Large intestine (tissue), 3 donors: ENCODE measurements around the gene MRPL52. TPM values are rescaled to one million over a fixed set of nuclear protein-coding genes. Genes with fewer than 3 reads are reported as not detected.

Experiments
- DNase-seq, 2 donors: peaks; one replicate each; pipeline versions ENCODE4 v3.0.0 to v3.0.0-alpha.2; 2013
- H3K27ac ChIP-seq: one replicate; pipeline ENCODE4 v1.5.1; 2013; ENCODE audit warnings: low read length
- H3K27me3 ChIP-seq: 2 replicates; pipeline ENCODE4 v1.6.1; 2013; ENCODE audit warnings: low read length; ENCODE audit not compliant: control insufficient read depth, insufficient read depth
- H3K36me3 ChIP-seq: 2 replicates; pipeline ENCODE4 v1.6.1; 2013; ENCODE audit warnings: low read length; ENCODE audit not compliant: control insufficient read depth, insufficient read depth
- H3K4me1 ChIP-seq: one replicate; pipeline ENCODE4 v1.6.1; 2013; ENCODE audit warnings: low read length; ENCODE audit not compliant: control insufficient read depth, insufficient read depth
- H3K4me3 ChIP-seq: one replicate; pipeline ENCODE4 v1.5.1; 2013; ENCODE audit warnings: low read length
- H3K9me3 ChIP-seq: one replicate; pipeline ENCODE4 v1.6.1; 2013; ENCODE audit warnings: mild to moderate bottlenecking, low read depth, low read length, moderate library complexity; ENCODE audit not compliant: control insufficient read depth
- WGBS: methylation state at CpG from one replicate; pipeline ENCODE4 v1.1.5; 2013; ENCODE audit warnings: low lambda C conversion rate; ENCODE audit not compliant: insufficient coverage; 5-methylcytosine and 5-hydroxymethylcytosine counted together
- polyA plus RNA-seq: library from polyadenylated mRNA; unstranded; fragments of 120-200 nt; gene quantifications from one replicate; pipeline ENCODE4 v1.2.1, GENCODE V29; 2013

The MRPL52 gene
- polyA plus RNA-seq, 1 donor = 115 TPM

DNA sequence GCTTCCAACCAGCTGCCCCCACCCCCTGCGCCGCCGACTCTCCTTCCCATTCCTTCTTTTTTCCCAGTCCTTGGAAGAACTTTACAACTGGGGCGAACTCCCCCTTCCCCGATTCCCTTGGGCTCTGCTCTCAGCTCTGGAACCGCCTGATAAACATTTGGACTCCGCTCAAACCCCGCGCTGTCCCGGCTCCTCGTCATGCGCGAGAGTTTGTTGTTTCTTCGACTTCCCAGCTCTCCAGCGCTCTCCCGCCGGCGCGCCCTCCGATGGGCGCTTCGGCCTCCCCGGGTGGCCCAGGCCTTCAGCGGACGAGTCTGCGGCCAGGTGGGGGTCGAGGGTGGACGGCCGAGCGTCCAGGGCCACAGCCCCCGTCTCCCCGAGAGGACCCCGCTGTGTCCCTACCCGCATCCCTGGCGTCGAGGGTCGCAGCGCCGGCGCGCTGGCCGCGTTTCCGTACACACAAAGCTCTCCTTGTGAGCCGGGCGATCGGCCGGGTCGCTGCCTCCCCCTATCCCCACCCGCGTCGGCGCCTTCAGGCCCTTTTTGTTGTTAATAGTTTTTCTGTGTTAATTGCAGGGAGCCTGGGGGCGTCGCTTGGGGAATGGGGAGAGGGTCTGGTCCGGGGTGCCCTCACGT is 7.5 kb downstream of the MRPL52 start:
- DNase-seq = peak in 1 of 2 donors; percentile 76
- peaks cover 4% of the 10 kb centered on the region for H3K9me3 ChIP-seq
- H3K36me3 ChIP-seq = peaks cover 42% of the 10 kb centered on the region
- H3K4me1 ChIP-seq = peaks cover 19% of the 10 kb centered on the region
- peak overlapping the region; percentile 98 for H3K4me3 ChIP-seq
- WGBS = 27% methylated on average over 3 of the region's 57 CpGs
- peak overlapping the region; percentile 95 for H3K27ac ChIP-seq
- no peaks in the 10 kb centered on the region for H3K27me3 ChIP-seq

GRCh38 chr14:22837750-22838538 is 8.3 kb downstream of the MRPL52 start:
- Histone ChIP-seq H3K36me3 (peaks cover 49% of the 10 kb centered on the region), H3K27ac (peak overlapping the region; percentile 95), H3K9me3 (peaks cover 4% of the 10 kb centered on the region), H3K4me3 (peak overlapping the region; percentile 98), H3K27me3 (no peaks in the 10 kb centered on the region), H3K4me1 (peaks cover 19% of the 10 kb centered on the region)
- no CpG with 5 or more reads among the region's 25 CpGs for WGBS
- DNase-seq = peak in 1 of 2 donors; percentile 60

GRCh38 chr14:22838631-22839041 is 8.9 kb downstream of the MRPL52 start:
- Histone ChIP-seq H3K27ac (peak overlapping the region; percentile 95), H3K36me3 (peaks cover 51% of the 10 kb centered on the region), H3K4me1 (peaks cover 19% of the 10 kb centered on the region), H3K9me3 (peaks cover 4% of the 10 kb centered on the region), H3K4me3 (peak overlapping the region; percentile 98), H3K27me3 (no peaks in the 10 kb centered on the region)
- no CpG with 5 or more reads among the region's 6 CpGs for WGBS
- DNase-seq = peak in 1 of 2 donors; percentile 49

DNA sequence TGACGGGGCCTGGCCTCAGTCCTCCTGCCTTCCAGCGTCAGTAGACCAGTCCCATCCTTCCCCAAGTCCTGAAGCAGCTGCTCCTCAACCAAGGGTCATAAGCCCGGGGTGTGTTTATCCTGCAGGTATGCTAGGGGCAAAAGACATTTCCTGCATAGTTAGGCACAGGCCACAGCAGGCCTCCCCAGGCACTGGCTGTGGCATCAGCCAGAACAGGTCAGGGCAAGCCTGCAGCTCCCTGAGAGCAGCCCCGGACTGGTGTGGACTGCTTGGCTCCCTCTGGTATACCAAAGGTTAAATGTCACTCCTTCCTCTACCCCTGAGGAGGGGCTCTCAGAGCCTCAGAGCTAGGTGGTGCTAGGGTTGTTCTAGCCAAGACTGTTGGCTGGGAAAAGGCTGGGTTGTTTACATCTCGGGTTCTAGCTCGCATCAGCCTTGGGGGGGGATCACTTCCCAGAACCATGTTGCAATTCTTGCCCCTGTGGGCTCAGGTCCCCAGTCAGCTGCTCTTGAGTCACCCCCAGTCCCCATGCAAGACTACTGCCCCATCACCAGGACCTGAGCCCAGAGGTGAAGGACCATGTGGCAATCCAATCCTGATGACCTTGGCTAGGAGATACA is 9.6 kb downstream of the MRPL52 start:
- H3K36me3 ChIP-seq = peaks cover 51% of the 10 kb centered on the region
- H3K4me3 ChIP-seq = peak overlapping the region; percentile 98
- H3K27me3 ChIP-seq = no peaks in the 10 kb centered on the region
- peaks cover 4% of the 10 kb centered on the region for H3K9me3 ChIP-seq
- peak overlapping the region; percentile 95 for H3K27ac ChIP-seq
- no peak for DNase-seq
- WGBS = no CpG with 5 or more reads among the region's 6 CpGs
- H3K4me1 ChIP-seq = peaks cover 19% of the 10 kb centered on the region

GRCh38 chr14:22841311-22841710 is 11.6 kb downstream of the MRPL52 start:
- no CpG with 5 or more reads among the region's 9 CpGs for WGBS
- Histone ChIP-seq H3K27ac (no peak overlapping the region), H3K4me1 (peaks cover 16% of the 10 kb centered on the region)

GRCh38 chr14:22841769-22842168 is 12.1 kb downstream of the MRPL52 start:
- H3K9me3 ChIP-seq = peaks cover 4% of the 10 kb centered on the region
- 100% methylated on average over 1 of the region's 8 CpGs for WGBS
- no peaks in the 10 kb centered on the region for H3K27me3 ChIP-seq
- DNase-seq = no peak
- no peak overlapping the region for H3K27ac ChIP-seq
- peaks cover 16% of the 10 kb centered on the region for H3K4me1 ChIP-seq
- H3K4me3 ChIP-seq = no peak overlapping the region
- H3K36me3 ChIP-seq = peaks cover 69% of the 10 kb centered on the region

More at GRCh38 chr14:22841311-22841710, 11.6 kb downstream of the MRPL52 start:
- peaks cover 64% of the 10 kb centered on the region for H3K36me3 ChIP-seq
- no peaks in the 10 kb centered on the region for H3K27me3 ChIP-seq
- DNase-seq = no peak
- H3K4me3 ChIP-seq = no peak overlapping the region
- peaks cover 4% of the 10 kb centered on the region for H3K9me3 ChIP-seq

DNA sequence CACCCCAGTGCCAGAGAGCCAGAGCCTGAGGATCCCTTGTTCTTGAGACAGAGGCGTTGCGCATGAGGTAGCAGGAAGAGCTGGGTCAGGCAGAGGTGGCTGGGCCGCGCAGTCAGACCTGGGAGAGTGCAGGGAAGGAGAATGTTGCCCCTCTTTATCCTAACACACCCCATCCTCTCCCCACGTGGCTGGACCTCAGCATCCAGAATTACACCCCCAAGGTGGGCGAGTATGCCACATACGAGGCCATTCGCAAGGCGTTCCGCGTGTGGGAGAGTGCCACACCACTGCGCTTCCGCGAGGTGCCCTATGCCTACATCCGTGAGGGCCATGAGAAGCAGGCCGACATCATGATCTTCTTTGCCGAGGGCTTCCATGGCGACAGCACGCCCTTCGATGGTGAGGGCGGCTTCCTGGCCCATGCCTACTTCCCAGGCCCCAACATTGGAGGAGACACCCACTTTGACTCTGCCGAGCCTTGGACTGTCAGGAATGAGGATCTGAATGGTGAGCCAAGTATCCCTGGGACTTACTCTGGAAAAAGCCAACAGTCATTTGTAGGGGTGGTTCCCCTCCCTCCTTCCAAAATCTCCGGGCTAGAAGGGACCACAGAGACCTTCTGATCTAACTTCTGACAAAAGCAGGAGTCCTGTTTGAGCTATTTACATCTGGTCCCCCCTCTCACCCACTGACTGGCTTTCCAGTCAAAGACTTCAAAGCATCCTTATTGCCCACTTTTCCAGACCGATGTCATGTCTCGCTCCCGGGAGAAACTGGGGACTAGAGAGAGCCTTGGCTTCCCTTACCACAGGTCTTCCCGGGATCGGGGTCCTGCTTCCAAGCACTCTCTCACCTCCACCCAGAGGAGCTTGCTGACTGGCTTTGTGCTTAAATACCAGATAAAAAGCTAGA is 12.8 kb downstream of the MRPL52 start:
- Histone ChIP-seq H3K27me3 (no peaks in the 10 kb centered on the region), H3K4me3 (no peak overlapping the region), H3K9me3 (peaks cover 2% of the 10 kb centered on the region), H3K4me1 (peaks cover 16% of the 10 kb centered on the region), H3K27ac (no peak overlapping the region), H3K36me3 (peaks cover 70% of the 10 kb centered on the region)
- no peak for DNase-seq
- 93% methylated on average over 6 of the region's 28 CpGs for WGBS

- Histone ChIP-seq H3K4me1 (peaks cover 18% of the 10 kb centered on the region), H3K36me3 (peaks cover 70% of the 10 kb centered on the region), H3K27ac (no peak overlapping the region), H3K4me3 (no peak overlapping the region), H3K9me3 (no peaks in the 10 kb centered on the region), H3K27me3 (no peaks in the 10 kb centered on the region)
- no peak for DNase-seq
- no CpG with 5 or more reads among the region's 21 CpGs for WGBS
These were observed 13.6 kb downstream of the MRPL52 start for GRCh38 chr14:22843123-22843925.

- no CpG with 5 or more reads among the region's 22 CpGs for WGBS
- DNase-seq = no peak
- H3K4me3 ChIP-seq = no peak overlapping the region
- H3K4me1 ChIP-seq = peaks cover 12% of the 10 kb centered on the region
- H3K9me3 ChIP-seq = no peaks in the 10 kb centered on the region
- no peak overlapping the region for H3K27ac ChIP-seq
- H3K36me3 ChIP-seq = peaks cover 65% of the 10 kb centered on the region
- no peaks in the 10 kb centered on the region for H3K27me3 ChIP-seq
These were observed 14.8 kb downstream of the MRPL52 start for GRCh38 chr14:22844221-22845102.
